NCI-H2227 treated with DMSO at 0.1 percent for 48 hours (cell line): ENCODE data around the gene LHX2.

Experiments
- DNase-seq: peaks from one replicate; lab custom pipeline; 2025; lab: John Stamatoyannopoulos, UW

Gene LHX2

GRCh38 chr9:124013309-124014210 is 2.0 kb downstream of the LHX2 start:
- DNase-seq: no peak

GRCh38 chr9:124014211-124014955 is 2.8 kb downstream of the LHX2 start:
- no peak for DNase-seq

DNA sequence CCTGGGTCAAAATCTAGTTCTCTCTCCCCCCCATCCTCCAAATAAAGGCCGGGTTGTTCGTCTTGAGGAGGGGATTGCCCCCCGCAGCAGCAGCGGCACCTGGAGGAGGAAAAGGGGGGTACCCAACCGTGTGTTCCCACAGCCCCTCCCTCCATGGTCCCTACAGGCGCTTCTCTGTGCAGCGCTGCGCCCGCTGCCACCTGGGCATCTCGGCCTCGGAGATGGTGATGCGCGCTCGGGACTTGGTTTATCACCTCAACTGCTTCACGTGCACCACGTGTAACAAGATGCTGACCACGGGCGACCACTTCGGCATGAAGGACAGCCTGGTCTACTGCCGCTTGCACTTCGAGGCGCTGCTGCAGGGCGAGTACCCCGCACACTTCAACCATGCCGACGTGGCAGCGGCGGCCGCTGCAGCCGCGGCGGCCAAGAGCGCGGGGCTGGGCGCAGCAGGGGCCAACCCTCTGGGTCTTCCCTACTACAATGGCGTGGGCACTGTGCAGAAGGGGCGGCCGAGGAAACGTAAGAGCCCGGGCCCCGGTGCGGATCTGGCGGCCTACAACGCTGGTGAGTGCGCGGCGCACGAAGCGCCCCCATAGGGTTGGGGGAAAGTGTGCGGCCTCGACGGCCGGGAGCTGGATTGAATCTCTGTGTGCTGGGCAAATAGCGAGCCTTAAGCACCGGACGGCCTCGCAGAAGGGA is 3.5 kb downstream of the LHX2 start:
- DNase-seq: no peak

DNA sequence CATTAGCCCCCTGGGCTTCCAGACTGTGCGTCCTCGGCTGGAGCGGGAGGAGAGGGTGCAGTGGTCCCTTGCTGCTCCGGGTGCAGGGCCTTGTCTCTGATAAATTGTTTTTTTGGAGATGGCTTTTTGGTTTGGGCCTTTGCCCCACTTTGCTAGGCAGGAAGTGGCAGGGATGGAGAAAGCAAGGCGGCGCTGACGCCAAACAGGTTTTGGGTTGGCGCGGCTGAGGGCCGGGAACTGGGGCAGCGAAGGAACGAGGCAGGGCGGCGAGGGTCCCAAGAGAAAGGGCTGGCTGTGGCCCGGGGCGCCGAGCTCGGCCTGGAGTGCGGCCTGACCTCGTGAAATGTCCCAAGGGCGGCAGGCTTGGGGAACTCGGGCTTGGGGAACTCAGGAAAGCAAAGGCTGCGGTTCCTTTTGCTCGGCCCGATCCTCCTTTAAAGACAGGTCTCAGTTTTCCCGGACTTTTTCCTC is 4.1 kb downstream of the LHX2 start:
- no peak for DNase-seq

DNA sequence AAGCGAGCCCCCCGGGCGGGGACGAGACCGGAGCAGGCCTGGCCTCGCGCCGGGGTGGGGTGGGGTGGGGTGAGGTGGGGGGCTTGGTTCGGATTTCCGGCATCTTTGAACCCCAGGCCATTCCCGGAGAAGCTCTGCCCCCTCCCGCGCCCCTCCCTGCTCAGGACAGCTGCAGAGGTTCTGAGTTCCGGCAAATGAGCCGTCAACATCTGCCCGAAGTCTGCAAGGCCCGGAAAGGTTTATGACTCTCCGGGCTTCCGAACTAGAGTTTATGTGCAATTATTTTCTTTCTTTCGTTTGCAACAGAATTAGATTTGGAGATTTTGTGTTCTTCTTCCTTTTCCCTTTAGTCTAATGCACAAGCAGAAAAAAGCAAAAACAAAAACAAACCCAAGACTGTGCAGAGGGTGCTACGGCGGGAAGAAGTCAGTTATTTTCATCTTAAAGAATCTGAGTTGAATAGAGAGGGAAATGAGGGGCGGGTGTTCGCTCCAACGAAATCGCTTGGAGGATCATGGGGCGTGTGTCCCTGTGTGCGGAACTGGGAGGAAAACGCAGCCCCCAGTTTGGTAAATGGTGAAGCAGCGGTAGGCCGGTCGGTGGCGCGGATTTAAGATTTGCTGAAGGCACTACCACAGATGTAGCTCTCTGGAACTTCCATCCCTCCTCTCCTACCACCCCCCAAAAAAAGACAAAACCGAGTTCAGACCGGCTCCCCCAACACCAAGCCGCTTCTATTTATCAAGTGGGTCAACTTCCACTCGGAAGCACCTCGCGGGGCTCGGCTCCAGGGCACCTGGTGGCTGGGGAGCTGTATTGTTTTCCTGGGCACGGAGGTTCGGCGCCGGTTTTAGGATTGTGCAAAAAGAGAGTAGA is 4.8 kb downstream of the LHX2 start:
- DNase-seq: no peak

DNA sequence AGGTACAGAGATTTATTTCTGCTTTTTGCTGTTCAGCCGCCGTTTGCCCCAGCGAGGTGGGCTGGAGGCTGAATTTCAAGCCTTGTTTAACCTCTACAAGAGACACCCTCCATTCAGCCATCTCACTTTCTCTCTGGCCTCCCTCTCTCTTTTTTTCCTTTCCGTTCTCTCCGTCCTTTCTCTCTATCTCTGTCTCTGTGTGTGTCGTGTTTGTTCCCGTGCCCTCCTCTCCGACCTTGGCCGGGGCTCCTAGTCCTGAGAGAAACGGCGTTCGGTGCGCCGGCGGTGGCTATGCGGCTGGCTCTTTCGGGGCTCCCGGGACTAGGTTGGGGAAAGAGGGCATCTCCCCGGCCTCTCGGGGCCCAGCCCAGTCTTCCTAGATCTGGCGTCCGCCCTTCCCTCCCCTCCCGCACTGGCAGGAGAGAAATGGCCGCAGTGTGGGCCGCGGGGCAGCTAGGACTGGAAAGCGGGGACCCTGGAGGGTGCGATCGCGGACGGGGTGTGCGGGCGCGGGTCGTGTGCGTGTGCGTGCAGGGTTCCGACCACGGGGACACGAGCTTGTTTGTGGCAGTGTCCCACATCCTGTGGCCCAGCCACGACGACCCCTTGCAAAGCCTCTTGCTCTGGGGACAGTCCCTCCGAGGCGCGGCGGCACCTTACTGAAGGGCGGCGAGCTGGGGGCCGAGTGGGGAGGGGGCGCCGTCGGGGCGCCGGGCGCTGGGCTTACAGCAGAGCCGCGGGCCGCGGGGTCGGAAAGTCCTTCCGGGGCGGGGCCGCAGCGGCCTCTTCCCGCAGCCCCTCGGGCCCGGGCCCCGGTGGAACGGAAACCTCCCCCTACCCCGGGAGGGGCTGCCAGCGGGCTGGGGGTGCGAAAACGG is 5.7 kb downstream of the LHX2 start:
- DNase-seq: no peak

GRCh38 chr9:124017929-124018729 is 6.6 kb downstream of the LHX2 start:
- DNase-seq: peak; percentile 19

- DNase-seq: no peak
Observed at GRCh38 chr9:124018730-124019697, 7.4 kb downstream of the LHX2 start.

DNA sequence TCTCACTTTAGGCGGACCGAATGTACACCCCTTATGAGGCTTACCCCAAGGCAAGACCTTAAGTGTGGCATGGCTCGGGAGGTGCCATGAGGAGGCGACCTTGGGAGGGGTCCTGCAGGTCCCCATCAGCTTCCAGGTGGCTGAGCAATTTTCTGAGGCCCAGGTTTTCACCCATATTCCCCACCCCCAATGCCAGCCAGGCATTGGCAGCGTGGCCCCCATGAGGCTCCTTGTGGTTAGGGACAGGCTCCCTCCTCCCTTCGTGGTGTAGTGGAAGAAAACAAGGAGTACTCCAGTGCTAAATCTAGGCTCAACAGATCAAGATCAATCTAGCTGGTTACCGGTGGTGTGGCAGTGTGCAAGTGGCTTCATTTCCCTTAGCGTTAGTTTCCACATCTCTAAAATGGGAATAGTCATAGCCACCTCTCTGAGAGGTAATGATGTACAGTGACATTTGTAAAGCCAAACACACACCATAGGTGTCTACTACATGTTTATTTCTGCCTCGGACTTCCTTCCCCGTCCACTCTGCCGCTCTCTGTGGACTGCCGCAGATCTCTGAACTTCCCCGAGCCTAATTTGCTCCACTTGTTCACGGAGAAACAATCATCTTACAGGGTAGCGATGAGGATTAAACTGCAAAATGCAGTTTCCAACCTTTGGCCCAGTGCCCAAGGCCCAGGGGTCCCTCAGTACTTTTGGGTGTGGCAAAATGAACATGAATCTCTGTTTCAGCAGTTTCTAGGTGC is 8.4 kb downstream of the LHX2 start:
- no peak for DNase-seq

GRCh38 chr9:124020520-124021384 is 9.2 kb downstream of the LHX2 start:
- DNase-seq: no peak

DNA sequence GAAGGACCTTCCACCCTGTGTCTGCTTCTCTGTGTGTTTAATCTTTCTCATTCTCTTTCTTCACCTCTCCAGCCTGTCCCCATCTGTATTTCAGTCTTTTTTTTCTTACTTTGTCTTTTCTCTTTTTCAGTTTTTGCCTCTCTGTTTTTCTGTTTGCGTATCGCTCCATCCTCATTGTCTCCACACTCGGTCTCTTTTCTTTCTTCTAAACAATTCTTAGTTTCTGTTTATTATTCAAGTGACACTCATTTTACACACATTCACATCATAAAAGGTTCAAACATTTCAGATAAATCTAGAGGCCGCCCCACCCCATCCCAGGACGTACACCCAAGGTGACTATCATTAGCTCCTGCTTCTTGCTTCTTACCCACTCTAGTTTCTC is 9.8 kb downstream of the LHX2 start:
- no peak for DNase-seq

GRCh38 chr9:124022201-124023121 is 10.9 kb downstream of the LHX2 start:
- DNase-seq: no peak

DNA sequence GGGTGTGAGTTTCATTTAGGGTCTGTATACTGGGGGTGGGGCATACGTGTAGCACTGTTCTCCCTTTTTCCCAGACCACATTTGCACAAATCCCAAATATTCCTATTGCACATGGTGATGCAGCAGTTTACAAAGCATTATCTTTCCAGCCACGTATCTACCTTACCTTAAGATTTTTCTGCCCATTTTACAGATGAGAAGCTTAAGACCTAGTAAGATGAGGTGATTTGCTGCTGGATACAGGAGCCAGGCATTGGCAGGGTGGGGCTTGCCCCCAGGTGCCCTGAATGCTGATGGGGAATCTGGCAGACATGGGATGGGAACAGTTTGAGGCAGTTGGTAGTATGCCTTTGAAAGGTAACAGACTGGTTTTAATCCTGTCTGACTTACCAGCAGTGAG is 12.5 kb downstream of the LHX2 start:
- no peak for DNase-seq

- no peak for DNase-seq
Observed at GRCh38 chr9:124029617-124030016, 18.0 kb downstream of the LHX2 start.

GRCh38 chr9:124030969-124031451 is 19.4 kb downstream of the LHX2 start:
- DNase-seq: no peak
